Measurements from ENCODE around the gene AFF3. TPM values are rescaled to one million over a fixed set of nuclear protein-coding genes. Genes with fewer than 3 reads are reported as not detected.
A peak's percentile ranks its signal among the peaks of the same experiment; 100 is the strongest.

The AFF3 gene
- total and polyA plus RNA-seq, 4 donors, result 4.2 to 90.9 (median 14.6) TPM

GRCh38 chr2:100184055-100184737 is 41.8 kb upstream of the AFF3 start:
- no peaks in the 10 kb centered on the region for H3K27me3 ChIP-seq (ENCODE audit: control insufficient read depth in 3 of 3, insufficient read depth in 3 of 3, low read length in 2 of 3)
- WGBS, 2 donors, result 69 to 72% methylated on average over 4 of the region's 4 CpGs
- H3K36me3 ChIP-seq (ENCODE audit: control insufficient read depth in 4 of 4, insufficient read depth in 4 of 4, low read length in 4 of 4), result no peaks in the 10 kb centered on the region
- no peak overlapping the region for H3K27ac ChIP-seq (ENCODE audit: low read depth in 1 of 2, low read length in 1 of 2)
- no peaks in the 10 kb centered on the region for H3K9me3 ChIP-seq (ENCODE audit: control insufficient read depth in 4 of 4, insufficient read depth in 3 of 4, low read length in 3 of 4)
- ATAC-seq (ENCODE audit: insufficient read depth, low FRiP score), result no peak
- peak in 1 of 3 donors; percentile 49 for DNase-seq
- H3K4me1 ChIP-seq (ENCODE audit: control insufficient read depth in 5 of 5, insufficient read depth in 5 of 5, low read length in 5 of 5), result peaks cover 0 to 30% (median 17%) of the 10 kb centered on the region in 5 donors
- no peak overlapping the region for H3K9ac ChIP-seq (ENCODE audit: insufficient read depth in 1 of 2, low read length in 2 of 2)
- no peak overlapping the region for H3K4me3 ChIP-seq
- TF ChIP-seq, protein P1, sequence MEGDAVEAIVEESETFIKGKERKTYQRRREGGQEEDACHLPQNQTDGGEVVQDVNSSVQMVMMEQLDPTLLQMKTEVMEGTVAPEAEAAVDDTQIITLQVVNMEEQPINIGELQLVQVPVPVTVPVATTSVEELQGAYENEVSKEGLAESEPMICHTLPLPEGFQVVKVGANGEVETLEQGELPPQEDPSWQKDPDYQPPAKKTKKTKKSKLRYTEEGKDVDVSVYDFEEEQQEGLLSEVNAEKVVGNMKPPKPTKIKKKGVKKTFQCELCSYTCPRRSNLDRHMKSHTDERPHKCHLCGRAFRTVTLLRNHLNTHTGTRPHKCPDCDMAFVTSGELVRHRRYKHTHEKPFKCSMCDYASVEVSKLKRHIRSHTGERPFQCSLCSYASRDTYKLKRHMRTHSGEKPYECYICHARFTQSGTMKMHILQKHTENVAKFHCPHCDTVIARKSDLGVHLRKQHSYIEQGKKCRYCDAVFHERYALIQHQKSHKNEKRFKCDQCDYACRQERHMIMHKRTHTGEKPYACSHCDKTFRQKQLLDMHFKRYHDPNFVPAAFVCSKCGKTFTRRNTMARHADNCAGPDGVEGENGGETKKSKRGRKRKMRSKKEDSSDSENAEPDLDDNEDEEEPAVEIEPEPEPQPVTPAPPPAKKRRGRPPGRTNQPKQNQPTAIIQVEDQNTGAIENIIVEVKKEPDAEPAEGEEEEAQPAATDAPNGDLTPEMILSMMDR (IDR thresholded peaks at IDR 0.05; ENCODE audit: control extremely low read depth, extremely low read depth), result no peak

- H3K27ac ChIP-seq (ENCODE audit: low read depth in 1 of 2, low read length in 1 of 2), result no peak overlapping the region
- TF ChIP-seq, protein P1 (IDR thresholded peaks at IDR 0.05; ENCODE audit: control extremely low read depth, extremely low read depth), result no peak
- no peaks in the 10 kb centered on the region for H3K36me3 ChIP-seq (ENCODE audit: control insufficient read depth in 4 of 4, insufficient read depth in 4 of 4, low read length in 4 of 4)
- no peaks in the 10 kb centered on the region for H3K27me3 ChIP-seq (ENCODE audit: control insufficient read depth in 3 of 3, insufficient read depth in 3 of 3, low read length in 2 of 3)
- WGBS, 2 donors, result 69 to 83% methylated on average over 21 of the region's 21 CpGs
- no peak overlapping the region for H3K4me3 ChIP-seq
- peaks cover 0 to 30% (median 17%) of the 10 kb centered on the region in 5 donors for H3K4me1 ChIP-seq (ENCODE audit: control insufficient read depth in 5 of 5, insufficient read depth in 5 of 5, low read length in 5 of 5)
- DNase-seq (peak; percentile 59 to 66 (median 60)), ATAC-seq (ENCODE audit: insufficient read depth, low FRiP score) (no peak)
- no peaks in the 10 kb centered on the region for H3K9me3 ChIP-seq (ENCODE audit: control insufficient read depth in 4 of 4, insufficient read depth in 3 of 4, low read length in 3 of 4)
- H3K9ac ChIP-seq (ENCODE audit: insufficient read depth in 1 of 2, low read length in 2 of 2), result no peak overlapping the region
Measured at GRCh38 chr2:100182494-100183361, 40.3 kb upstream of the AFF3 start.

DNA sequence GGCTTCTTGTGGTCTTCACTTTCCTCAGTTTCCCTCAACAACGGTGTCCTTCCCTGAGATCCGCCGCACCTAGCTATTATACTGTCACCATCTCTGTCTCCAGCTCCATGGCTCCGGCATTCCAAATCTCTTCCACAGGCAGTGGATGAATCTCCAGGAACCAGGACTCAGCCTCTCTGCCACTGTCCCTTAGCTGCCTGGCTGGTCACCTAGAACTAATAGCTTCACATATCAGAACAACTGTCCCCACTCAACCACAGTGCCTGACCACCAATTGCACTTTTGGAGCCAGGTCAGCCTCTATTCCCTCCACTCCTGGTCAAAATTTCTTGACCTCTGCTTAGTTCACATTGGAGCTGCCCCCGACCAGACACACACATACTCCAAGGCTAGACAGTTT is 38.1 kb upstream of the AFF3 start:
- Histone ChIP-seq H3K4me3 (no peak overlapping the region), H3K27me3 (ENCODE audit: control insufficient read depth in 3 of 3, insufficient read depth in 3 of 3, low read length in 2 of 3) (no peaks in the 10 kb centered on the region), H3K27ac (ENCODE audit: low read depth in 1 of 2, low read length in 1 of 2) (no peak overlapping the region), H3K9ac (ENCODE audit: insufficient read depth in 1 of 2, low read length in 2 of 2) (no peak overlapping the region), H3K4me1 (ENCODE audit: control insufficient read depth in 5 of 5, insufficient read depth in 5 of 5, low read length in 5 of 5) (peaks cover 0 to 30% (median 17%) of the 10 kb centered on the region in 5 donors), H3K36me3 (ENCODE audit: control insufficient read depth in 4 of 4, insufficient read depth in 4 of 4, low read length in 4 of 4) (no peaks in the 10 kb centered on the region), H3K9me3 (ENCODE audit: control insufficient read depth in 4 of 4, insufficient read depth in 3 of 4, low read length in 3 of 4) (no peaks in the 10 kb centered on the region)
- ATAC-seq (ENCODE audit: insufficient read depth, low FRiP score), result no peak
- whole genome bisulfite sequencing, 2 donors, result 97 to 98% methylated on average over 5 of the region's 5 CpGs
- DNase-seq, result no peak
- TF ChIP-seq, protein P1 (IDR thresholded peaks at IDR 0.05; ENCODE audit: control extremely low read depth, extremely low read depth), result no peak

Data from lung (tissue), 12 donors.